ENCODE data around the gene HMG20A. TPM values are rescaled to one million over a fixed set of nuclear protein-coding genes. Genes with fewer than 3 reads are reported as not detected.

The HMG20A gene
- total and polyA plus RNA-seq, 10 of the 15 experiments (the other 5 are each of a cell fraction or from before 2014, with no cell fraction given), result 30.0 to 98.7 (median 46.8) TPM

GRCh38 chr15:77387365-77388105 lies 33.2 kb upstream of the HMG20A start:
- 44% methylated on average over 2 of the region's 2 CpGs for WGBS (ENCODE audit: insufficient coverage, insufficient replicate concordance, low lambda C conversion rate, missing lambda C conversion rate)
- no peaks in the 10 kb centered on the region for H3K36me3 ChIP-seq (ENCODE audit: control insufficient read depth in 2 of 2, insufficient read depth in 2 of 2, low read length in 1 of 2)
- BruUV-seq (replicated peaks), result no TSS peak
- ChIA-PET CTCF (interaction anchor here (0.7 to 1.3 kb wide), 4 partner anchors 14 to 854 kb away, joined by 3 to 5 read pairs (median 4); no protein-coding TSS in a partner anchor), RAD21 (ENCODE audit: unreplicated experiment) (interaction anchor here (1.0 to 1.1 kb wide), 3 partner anchors 22 to 197 kb away, joined by 3 to 4 read pairs (median 3); no protein-coding TSS in a partner anchor), SMC1A (ENCODE audit: uncharacterized antibody, unreplicated experiment) (interaction anchor here (0.9 to 1.6 kb wide), 7 partner anchors 9 to 71 kb away, joined by 3 to 5 read pairs (median 3); no protein-coding TSS in a partner anchor), POLR2A (interaction anchor here (1.4 kb wide), 1 partner anchor 31 kb away, joined by 3 read pairs; no protein-coding TSS in a partner anchor)
- peak; percentile 67 for ATAC-seq
- no peak overlapping the region for H3K4me3 ChIP-seq
- no peaks in the 10 kb centered on the region for H4K20me1 ChIP-seq (ENCODE audit: control insufficient read depth, insufficient read depth)
- no peaks in the 10 kb centered on the region for H3K9me3 ChIP-seq (replicated peaks; ENCODE audit: control insufficient read depth, insufficient read depth, low read length)
- DNase-seq (ENCODE audit: low read depth, low spot score), result no peak
- no peak overlapping the region for H3K4me2 ChIP-seq (ENCODE audit: control insufficient read depth, insufficient read depth)
- no peak overlapping the region for H3K27ac ChIP-seq (ENCODE audit: control insufficient read depth, insufficient read depth)
- peaks cover 13% of the 10 kb centered on the region for H3K4me1 ChIP-seq (ENCODE audit: control insufficient read depth, insufficient read depth, low read length)
- H2AFZ ChIP-seq (ENCODE audit: control insufficient read depth, low read depth, low read length), result no peak overlapping the region
- in situ Hi-C loops (cut with MboI) (no loop called here), intact Hi-C loops (cut with micrococcal nuclease; ENCODE audit: unreplicated experiment) (no loop called here)
- no peak overlapping the region for H3K9ac ChIP-seq (ENCODE audit: control insufficient read depth, insufficient read depth, low read length)
- FAIRE-seq, result no peak
- no peaks in the 10 kb centered on the region for H3K27me3 ChIP-seq (replicated peaks in 1 of 2; ENCODE audit: control insufficient read depth in 2 of 2, insufficient read depth in 2 of 2, low read length in 1 of 2)
- no peaks in the 10 kb centered on the region; the same call in 1 of the 2 replicates for H3K79me2 ChIP-seq (ENCODE audit: control insufficient read depth, insufficient read depth, low read length)
- TF ChIP-seq YY1 (IDR thresholded peaks at IDR 0.05; ENCODE audit: low read depth, low read length) (no peak), MYC (IDR thresholded peaks at IDR 0.05; ENCODE audit: insufficient read depth, insufficient read length, insufficient replicate concordance, low read length, severe bottlenecking) (no peak), FOXM1 (IDR thresholded peaks at IDR 0.05; ENCODE audit: low read depth, low read length) (no peak), CHD4 (IDR thresholded peaks at IDR 0.05) (no peak), SRF (IDR thresholded peaks at IDR 0.05; ENCODE audit: low read depth in 2 of 2, low read length in 2 of 2) (no peak), HDAC2 (IDR thresholded peaks at IDR 0.05) (no peak), SKIL (IDR thresholded peaks at IDR 0.05; ENCODE audit: low read depth, poor library complexity, severe bottlenecking) (no peak), ESRRA (IDR thresholded peaks at IDR 0.05; ENCODE audit: low read length) (no peak), NR2F1 (conservative IDR thresholded peaks at IDR 0.05) (no peak)
- TF ChIP-seq, protein P1, sequence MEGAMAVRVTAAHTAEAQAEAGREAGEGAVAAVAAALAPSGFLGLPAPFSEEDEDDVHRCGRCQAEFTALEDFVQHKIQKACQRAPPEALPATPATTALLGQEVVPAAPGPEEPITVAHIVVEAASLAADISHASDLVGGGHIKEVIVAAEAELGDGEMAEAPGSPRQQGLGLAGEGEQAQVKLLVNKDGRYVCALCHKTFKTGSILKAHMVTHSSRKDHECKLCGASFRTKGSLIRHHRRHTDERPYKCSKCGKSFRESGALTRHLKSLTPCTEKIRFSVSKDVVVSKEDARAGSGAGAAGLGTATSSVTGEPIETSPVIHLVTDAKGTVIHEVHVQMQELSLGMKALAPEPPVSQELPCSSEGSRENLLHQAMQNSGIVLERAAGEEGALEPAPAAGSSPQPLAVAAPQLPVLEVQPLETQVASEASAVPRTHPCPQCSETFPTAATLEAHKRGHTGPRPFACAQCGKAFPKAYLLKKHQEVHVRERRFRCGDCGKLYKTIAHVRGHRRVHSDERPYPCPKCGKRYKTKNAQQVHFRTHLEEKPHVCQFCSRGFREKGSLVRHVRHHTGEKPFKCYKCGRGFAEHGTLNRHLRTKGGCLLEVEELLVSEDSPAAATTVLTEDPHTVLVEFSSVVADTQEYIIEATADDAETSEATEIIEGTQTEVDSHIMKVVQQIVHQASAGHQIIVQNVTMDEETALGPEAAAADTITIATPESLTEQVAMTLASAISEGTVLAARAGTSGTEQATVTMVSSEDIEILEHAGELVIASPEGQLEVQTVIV (IDR thresholded peaks at IDR 0.05; ENCODE audit: borderline replicate concordance, partially characterized antibody), result no peak
- TF ChIP-seq, protein P2, sequence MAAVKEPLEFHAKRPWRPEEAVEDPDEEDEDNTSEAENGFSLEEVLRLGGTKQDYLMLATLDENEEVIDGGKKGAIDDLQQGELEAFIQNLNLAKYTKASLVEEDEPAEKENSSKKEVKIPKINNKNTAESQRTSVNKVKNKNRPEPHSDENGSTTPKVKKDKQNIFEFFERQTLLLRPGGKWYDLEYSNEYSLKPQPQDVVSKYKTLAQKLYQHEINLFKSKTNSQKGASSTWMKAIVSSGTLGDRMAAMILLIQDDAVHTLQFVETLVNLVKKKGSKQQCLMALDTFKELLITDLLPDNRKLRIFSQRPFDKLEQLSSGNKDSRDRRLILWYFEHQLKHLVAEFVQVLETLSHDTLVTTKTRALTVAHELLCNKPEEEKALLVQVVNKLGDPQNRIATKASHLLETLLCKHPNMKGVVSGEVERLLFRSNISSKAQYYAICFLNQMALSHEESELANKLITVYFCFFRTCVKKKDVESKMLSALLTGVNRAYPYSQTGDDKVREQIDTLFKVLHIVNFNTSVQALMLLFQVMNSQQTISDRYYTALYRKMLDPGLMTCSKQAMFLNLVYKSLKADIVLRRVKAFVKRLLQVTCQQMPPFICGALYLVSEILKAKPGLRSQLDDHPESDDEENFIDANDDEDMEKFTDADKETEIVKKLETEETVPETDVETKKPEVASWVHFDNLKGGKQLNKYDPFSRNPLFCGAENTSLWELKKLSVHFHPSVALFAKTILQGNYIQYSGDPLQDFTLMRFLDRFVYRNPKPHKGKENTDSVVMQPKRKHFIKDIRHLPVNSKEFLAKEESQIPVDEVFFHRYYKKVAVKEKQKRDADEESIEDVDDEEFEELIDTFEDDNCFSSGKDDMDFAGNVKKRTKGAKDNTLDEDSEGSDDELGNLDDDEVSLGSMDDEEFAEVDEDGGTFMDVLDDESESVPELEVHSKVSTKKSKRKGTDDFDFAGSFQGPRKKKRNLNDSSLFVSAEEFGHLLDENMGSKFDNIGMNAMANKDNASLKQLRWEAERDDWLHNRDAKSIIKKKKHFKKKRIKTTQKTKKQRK (IDR thresholded peaks at IDR 0.05; ENCODE audit: low read depth, low read length), result no peak
- TF ChIP-seq, protein P3, sequence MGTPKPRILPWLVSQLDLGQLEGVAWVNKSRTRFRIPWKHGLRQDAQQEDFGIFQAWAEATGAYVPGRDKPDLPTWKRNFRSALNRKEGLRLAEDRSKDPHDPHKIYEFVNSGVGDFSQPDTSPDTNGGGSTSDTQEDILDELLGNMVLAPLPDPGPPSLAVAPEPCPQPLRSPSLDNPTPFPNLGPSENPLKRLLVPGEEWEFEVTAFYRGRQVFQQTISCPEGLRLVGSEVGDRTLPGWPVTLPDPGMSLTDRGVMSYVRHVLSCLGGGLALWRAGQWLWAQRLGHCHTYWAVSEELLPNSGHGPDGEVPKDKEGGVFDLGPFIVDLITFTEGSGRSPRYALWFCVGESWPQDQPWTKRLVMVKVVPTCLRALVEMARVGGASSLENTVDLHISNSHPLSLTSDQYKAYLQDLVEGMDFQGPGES (IDR thresholded peaks at IDR 0.05), result no peak
